HK-2 (cell line): ENCODE results near the gene TTC39C.

ENCODE experiments used
- DNase-seq: peaks from one replicate; pipeline ENCODE4 v3.0.0-alpha.2; 2018; ENCODE audit not compliant: unreplicated experiment

Gene TTC39C

DNA sequence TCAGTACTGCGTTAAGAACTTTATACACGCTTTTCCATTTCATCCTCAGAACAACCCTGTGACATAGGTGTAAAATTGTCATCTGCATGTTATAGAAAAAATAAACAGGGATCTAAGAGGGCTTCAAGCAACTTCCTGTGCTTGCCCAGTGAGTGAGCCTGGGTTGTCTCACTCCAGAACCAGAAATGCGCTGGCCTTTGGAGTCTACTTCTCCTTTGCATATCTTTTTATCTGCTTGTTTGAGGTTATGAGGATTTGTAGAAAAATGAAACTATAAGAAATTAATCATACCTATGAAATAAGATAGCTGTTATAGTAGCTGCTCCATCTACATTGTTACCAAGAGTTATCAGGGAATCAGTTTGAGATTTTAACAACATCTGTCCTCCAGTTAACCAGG is 69.0 kb downstream of the TTC39C start:
- no peak for DNase-seq

- DNase-seq = no peak
These were observed 71.5 kb downstream of the TTC39C start for GRCh38 chr18:24086082-24086481.

DNA sequence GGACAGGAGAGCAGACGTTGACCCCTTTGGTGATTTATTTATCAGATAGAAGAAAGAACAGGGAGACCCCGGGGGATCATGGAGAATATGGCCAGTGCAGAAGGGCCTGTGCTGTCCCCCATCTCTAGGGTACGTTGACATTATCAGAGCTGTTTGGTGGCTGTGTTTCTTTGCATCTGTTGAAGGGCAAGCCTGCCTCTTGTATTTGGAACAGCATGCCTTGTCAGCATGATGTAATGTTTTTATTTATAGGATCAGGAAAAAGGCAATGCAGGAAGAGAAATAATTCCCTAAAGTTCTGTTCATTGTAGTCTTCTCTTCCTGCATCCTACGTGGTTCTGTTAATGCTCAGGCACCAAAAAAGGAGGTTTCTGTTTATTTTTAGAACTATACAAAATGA is 74.5 kb downstream of the TTC39C start:
- DNase-seq = no peak

GRCh38 chr18:24089515-24090337 is 75.2 kb downstream of the TTC39C start:
- DNase-seq = no peak

DNA sequence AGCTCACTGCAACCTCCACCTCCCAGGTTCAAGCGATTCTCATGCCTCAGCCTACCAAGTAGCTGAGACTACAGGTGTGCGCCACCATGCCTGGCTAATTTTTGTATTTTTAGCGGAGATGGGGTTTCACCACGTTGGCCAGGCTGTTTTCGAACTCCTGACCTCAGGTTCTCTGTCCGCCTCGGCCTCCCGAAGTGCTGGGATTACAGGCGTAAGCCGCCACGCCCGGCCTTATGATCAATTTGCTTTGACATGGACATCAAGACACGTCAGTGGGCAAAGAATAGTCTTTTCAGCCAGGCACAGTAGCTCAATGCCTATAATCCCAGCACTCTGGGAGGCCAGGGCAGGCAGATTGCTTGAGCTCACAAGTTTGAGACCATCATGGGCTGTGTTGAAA is 76.3 kb downstream of the TTC39C start:
- no peak for DNase-seq

- no peak for DNase-seq
These were observed 80.0 kb downstream of the TTC39C start for GRCh38 chr18:24094561-24094960.

DNA sequence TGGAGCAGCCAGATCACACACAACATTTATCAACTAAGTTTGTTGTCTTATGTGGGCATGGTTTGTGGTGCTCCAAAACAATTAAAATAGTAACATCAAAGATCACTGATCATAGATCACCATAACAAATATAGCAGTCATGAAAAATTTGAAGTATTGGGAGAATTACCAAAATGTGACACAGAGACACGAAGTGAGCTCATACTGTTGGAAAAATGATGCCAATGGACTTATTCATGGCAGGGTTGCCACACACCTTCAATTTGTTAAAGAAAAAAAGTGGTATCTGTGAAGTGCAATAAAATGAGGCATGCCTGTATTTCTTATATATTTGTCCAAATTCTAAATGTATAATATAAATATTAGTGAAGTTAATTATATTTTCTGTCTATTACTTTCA is 81.4 kb downstream of the TTC39C start:
- DNase-seq = no peak

DNA sequence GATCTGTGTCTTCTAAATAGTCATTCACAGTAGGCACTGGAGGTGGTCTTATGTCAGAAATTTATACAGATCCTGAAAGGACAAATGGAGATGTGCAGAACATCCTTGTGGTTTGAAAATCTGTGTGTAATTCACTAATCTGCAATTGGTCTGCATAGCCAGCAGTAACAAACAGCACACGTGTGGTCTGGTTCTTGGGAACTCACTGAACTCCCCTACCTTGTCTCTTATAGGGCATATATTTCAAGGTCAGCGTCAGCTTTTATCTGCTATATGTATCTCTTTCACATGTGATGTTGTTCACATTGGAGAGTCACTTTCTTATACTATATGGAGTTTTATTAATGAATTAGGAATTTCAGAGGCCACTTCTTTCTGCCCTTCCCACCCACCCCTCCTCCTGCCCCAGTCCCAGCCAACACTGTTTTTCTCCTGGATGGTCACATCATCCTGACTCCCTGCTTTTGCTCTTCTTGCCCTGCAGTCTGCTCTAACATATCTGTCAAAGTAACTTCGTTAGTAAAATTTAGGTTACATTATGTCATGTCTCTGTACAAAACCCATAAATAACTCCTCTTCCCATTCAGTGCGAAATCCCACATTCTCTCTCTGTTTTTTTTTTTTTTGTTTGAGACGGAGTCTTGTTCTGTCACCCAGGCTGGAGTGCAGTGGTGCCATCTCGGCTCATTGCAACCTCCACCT is 88.9 kb downstream of the TTC39C start:
- DNase-seq = no peak

GRCh38 chr18:24104486-24104885 is 89.9 kb downstream of the TTC39C start:
- DNase-seq = no peak

DNA sequence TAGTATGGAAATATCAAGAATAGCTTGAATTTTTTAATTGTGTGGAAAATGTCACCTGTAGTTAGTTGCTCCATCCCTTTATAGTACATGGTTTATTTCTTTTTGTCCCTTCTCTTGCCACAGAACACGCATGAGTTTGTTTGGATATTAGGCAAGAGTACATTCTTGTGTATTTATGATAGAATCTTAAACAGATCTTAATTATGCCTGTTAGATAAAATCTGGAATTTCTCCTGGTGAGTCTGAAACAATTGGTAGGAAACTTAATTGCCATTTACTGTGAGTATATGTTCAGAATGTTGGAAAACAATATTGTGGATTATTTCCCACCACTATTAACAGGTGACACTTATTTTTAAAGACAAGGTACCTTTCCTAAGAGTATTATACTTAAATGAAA is 94.1 kb downstream of the TTC39C start:
- no peak for DNase-seq

DNA sequence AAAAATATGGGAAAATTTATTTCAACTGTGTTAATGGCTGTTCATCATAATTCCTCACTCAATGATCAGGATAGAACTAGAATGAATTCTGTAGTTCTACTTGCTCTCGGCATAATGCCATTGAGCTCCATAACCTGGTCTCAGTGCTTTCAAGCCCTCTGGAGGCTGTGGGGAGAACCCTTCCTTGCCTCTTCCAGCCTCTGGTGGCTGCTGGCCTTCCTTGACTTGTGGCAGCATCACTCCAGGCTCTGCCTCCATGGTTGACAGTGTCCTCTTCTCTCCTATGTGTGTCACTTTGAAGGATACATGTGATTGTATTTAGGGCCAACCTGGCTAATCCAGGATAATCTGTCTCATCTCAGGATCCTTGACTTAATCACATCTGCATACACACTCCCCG is 97.4 kb downstream of the TTC39C start:
- no peak for DNase-seq

- DNase-seq = no peak
These were observed 97.9 kb downstream of the TTC39C start for GRCh38 chr18:24112464-24112863.

DNA sequence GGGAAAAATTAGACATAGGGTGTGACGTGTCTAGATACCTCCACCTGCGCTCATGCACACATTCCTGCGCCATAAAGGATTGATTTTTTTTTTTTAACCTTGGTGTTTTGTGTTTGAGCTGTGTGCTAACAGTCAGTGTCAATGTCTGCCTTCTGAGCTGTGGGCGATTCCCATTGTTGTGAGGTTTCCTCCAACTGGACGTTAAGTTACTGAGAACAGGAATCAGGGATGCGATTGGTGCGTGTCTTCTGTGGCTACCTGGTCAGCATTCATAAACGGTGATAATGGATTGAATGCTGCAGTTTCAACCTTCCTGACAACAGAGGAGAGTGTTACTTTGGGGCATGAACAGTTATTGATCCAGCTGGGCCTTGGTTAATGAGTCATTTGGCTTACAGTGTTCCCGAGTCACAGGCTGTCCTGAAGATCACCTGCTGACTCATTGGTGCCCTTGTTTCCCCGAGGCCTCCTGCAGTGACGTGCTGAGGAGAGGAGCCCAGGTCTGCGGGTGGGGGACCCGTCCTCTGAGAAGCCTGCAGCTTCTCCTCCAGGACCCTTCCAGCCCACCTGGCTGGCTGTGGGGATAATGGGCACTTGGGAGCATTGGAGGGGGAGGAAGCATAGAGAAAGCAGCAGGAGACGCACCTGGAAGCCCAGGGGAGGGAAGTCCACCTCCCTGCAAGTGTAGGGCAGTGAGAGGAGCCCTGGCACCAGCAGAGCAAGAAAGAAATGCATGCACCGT is 98.5 kb downstream of the TTC39C start:
- peak; percentile 15 for DNase-seq

GRCh38 chr18:24114924-24115549 is 100.5 kb downstream of the TTC39C start:
- DNase-seq = no peak

DNA sequence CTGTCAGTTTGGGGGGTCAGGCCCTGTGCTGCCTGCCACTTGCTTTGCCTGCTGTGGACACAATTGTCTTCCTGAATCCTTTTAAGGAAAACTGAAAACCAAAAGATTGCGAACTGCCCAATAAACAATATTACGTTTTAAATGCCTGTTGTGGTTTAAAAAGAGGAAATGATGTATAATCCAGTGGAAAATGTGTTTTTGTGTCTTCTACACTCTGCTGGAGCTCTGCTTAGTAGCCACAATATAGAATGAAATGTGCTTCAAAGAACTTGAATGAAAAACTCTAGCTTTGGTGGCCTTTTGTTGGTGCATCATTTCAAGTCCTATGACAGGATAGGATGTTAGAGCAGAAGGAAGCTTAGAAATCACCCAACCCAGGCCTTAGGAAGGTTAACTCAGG is 101.1 kb downstream of the TTC39C start:
- no peak for DNase-seq

DNA sequence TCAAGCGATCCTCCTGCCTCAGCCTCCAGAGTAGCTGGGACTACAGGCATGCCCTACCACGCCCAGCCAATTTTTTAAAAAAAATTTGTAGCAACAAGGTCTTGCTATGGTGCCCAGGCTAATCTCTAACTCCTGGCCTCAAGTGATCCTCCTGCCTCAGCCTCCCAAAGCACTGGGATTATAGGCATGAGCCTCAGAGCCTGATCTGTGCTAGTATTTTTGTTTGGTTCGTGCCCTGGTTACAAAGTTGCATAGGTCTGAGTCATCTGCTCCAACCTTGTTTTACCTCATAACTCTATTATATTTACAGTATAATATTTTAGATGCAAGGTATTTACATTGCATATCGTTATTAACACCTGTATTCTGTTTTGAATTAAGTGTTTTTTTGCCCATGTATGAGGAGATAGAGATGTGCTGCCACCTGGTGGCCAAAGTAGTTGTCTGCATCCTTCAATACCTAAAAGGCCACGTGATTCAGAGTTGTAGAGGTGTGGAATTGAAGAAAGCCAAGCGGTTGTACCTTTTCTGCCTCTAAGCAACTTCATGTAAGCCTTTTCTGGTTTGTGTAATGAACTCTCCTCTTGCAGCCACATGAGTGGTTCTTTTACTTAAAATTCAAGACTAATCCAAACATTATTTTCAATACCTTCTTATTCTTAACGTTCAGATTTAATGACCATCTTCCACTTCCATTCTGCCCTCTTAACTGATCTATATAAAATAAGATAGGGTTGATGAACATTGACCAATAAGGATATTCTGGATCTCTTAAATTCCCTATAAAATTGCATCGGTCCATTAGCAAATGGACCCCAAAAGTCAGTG is 104.4 kb downstream of the TTC39C start:
- DNase-seq = peak; percentile 52

DNA sequence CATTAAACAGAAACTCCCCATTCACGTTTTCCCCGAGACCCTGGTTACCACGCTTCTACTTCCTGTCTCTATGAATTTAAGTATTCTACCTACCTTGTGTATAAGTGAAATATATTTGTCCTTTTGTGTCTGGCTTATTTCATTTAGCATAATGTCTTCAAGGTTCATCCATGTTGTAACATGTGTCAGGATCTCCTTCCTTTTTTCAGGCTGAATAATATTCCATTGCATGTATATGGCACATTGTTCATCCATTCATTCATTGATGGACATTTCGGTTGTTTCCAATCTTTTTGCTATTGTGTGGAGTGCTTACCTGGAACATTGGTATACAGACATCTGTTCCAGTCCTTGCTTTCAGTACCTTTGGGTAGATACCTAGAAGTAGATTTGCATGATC is 106.1 kb downstream of the TTC39C start:
- no peak for DNase-seq

GRCh38 chr18:24121625-24122024 is 107.1 kb downstream of the TTC39C start:
- DNase-seq = no peak

DNA sequence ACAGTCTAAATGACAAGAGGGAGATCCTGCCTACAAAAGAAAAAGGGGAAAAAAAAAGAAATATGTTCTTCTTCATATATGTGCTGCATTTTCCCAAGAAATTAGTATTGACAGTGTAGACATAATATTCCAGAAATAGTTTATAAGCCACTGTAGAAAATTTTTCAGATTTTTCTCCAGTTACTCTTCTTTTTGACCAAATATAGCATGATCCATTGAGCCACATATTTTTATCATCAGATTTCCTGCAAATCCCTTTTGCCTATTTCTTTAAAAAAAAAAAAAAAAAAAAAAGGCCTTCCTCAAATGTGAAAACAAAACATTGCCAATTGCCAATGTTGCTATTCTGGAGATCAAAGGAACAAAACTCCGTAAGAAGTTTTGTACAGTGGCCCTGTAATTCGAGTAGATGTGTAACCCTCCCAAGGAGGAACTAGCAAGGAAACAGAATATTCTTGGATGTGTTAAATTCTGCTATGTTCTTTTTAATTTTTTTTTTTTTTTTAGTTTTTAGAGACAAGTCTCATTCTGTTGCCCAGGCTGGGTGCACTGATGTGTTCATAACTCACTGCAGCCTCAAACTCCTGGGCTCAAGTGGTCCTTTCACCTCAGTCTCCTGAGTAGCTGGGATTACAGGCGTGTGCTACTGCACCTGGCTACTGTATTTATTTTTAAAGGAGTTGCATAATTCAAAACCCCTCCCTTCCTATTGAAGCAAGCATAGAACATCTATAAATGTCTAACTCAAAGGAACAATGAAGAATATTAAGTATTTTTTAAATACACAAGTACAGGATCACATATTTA is 111.8 kb downstream of the TTC39C start:
- no peak for DNase-seq

GRCh38 chr18:24127735-24128134 is 113.2 kb downstream of the TTC39C start:
- DNase-seq = no peak
